Testis (tissue), 2 donors: ENCODE measurements around the gene NOD2.

Experiments used
- POLR2A ChIP-seq: fragments of 450-650 bp; IDR thresholded peaks from one replicate; pipeline ENCODE4 v1.6.1; 2017; ENCODE audit warnings: antibody characterized with exemption, mild to moderate bottlenecking, moderate library complexity
- TF ChIP-seq, protein P1 (sequence below), 3 experiments: fragments of 450-650 bp in 2 of 3; fragments of 200-600 bp in 1 of 3; sonication (generic) in 1 of 3; IDR thresholded peaks; one replicate each; pipeline ENCODE4 v1.5.1; 2016 to 2019; ENCODE audit warnings: antibody characterized with exemption in 3 of 3, mild to moderate bottlenecking in 2 of 3, moderate library complexity in 1 of 3

DNA sequence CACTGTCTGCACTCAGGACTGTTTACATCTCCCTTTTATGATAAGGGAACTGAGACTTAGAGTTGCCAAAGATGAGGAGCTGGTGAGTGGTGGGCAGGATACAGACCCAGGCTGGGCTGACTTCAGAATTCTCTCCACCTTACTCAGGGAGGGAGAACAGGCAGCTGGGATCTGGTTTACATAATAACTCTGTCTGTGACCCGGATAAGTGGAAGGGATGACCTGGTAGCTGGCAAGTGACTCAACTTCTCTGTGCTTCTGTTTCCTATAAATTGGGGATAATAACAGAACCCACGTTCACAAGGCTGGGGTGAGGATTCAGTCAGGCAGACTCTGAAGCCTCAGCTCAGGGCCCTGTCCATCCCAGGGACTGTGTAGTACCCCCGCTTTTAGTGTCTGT lies 14.9 kb upstream of the NOD2 start:
- TF ChIP-seq, protein P1, sequence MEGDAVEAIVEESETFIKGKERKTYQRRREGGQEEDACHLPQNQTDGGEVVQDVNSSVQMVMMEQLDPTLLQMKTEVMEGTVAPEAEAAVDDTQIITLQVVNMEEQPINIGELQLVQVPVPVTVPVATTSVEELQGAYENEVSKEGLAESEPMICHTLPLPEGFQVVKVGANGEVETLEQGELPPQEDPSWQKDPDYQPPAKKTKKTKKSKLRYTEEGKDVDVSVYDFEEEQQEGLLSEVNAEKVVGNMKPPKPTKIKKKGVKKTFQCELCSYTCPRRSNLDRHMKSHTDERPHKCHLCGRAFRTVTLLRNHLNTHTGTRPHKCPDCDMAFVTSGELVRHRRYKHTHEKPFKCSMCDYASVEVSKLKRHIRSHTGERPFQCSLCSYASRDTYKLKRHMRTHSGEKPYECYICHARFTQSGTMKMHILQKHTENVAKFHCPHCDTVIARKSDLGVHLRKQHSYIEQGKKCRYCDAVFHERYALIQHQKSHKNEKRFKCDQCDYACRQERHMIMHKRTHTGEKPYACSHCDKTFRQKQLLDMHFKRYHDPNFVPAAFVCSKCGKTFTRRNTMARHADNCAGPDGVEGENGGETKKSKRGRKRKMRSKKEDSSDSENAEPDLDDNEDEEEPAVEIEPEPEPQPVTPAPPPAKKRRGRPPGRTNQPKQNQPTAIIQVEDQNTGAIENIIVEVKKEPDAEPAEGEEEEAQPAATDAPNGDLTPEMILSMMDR (IDR thresholded peaks at IDR 0.05): no peak
- TF ChIP-seq POLR2A: no peak
